Panc1 (cell line): ENCODE data around the gene PRKG1. TPM values are rescaled to one million over a fixed set of nuclear protein-coding genes. Genes with fewer than 3 reads are reported as not detected.

ENCODE experiments used
- ATAC-seq: fragments of 200-7000 bp; cut with Tn5 transposase; 2 replicates; pipeline ENCODE4 v1.9.1; 2020; ENCODE audit warnings: mild to moderate bottlenecking, moderate library complexity
- BruUV-seq: library from RNA; stranded (reverse); fragments of 400-500 nt; replicated peaks from 2 replicates; lab custom pipeline; 2021; lab: Mats Ljungman, UMichigan
- CTCF ChIA-PET: fragments of 300-600 bp; sonication (Branson Sonifier 250); formaldehyde crosslinking; loops from one replicate; lab custom pipeline; 2022; ENCODE audit warnings: antibody characterized with exemption; lab: Charles Lee
- POLR2A ChIA-PET: fragments of 300-600 bp; sonication (Branson Sonifier 250); formaldehyde crosslinking; loops from one replicate; lab custom pipeline; 2022; ENCODE audit warnings: antibody characterized with exemption; lab: Charles Lee
- DNase-seq: peaks from one replicate; pipeline ENCODE4 v3.0.0-alpha.2; 2010; ENCODE audit warnings: low read depth, low spot score
- H3K27ac ChIP-seq: 2 replicates; pipeline ENCODE4 v1.5.1; 2011; ENCODE audit warnings: mild to moderate bottlenecking, low read length, inconsistent platforms
- H3K27me3 ChIP-seq: fragments of 200-500 bp; sonication (Bioruptor generic); 2 replicates; pipeline ENCODE4 v1.6.0; 2014; ENCODE audit warnings: low read length, inconsistent platforms; ENCODE audit not compliant: control insufficient read depth, insufficient read depth
- H3K36me3 ChIP-seq: fragments of 200-500 bp; sonication (Bioruptor generic); 2 replicates; pipeline ENCODE4 v1.5.1; 2014; ENCODE audit warnings: inconsistent platforms, mild to moderate bottlenecking, low read length, moderate library complexity; ENCODE audit not compliant: control insufficient read depth, insufficient read depth
- H3K4me1 ChIP-seq: 2 replicates; pipeline ENCODE4 v1.5.1; 2011; ENCODE audit warnings: inconsistent platforms, mild to moderate bottlenecking, low read length, moderate library complexity; ENCODE audit not compliant: control insufficient read depth, insufficient read depth
- H3K4me3 ChIP-seq, 2 experiments: 2 replicates each; pipeline ENCODE4 v1.5.1; 2011 to 2012; ENCODE audit warnings: low read depth in 2 of 2, low read length in 2 of 2, mild to moderate bottlenecking in 2 of 2, inconsistent platforms in 1 of 2, moderate library complexity in 1 of 2
- H3K9me3 ChIP-seq: fragments of 200-500 bp; sonication (Bioruptor generic); 2 replicates; pipeline ENCODE4 v1.5.1; 2014; ENCODE audit warnings: low read depth, mild to moderate bottlenecking, inconsistent platforms, low read length, moderate library complexity; ENCODE audit not compliant: control insufficient read depth, insufficient read depth
- TCF7L2 ChIP-seq: IDR thresholded peaks from 2 replicates; pipeline ENCODE4 v1.6.1; 2011; ENCODE audit warnings: mild to moderate bottlenecking, low read depth, low read length, inconsistent platforms
- in situ Hi-C: cut with HindIII; loops from 2 replicates; pipeline ENCODE4 v1.10.0; 2016; ENCODE audit warnings: low sequenced_read_pairs, low pct_unique_long_range_greater_than_20kb
- intact Hi-C: fragments of 100-400 bp; cut with micrococcal nuclease; formaldehyde crosslinking; loops from one replicate; pipeline ENCODE4 v1.10.0; 2022; ENCODE audit not compliant: unreplicated experiment
- total RNA-seq: library from RNA; stranded (reverse); gene quantifications from one replicate; pipeline ENCODE4 v1.2.1, GENCODE V29; 2021; ENCODE audit not compliant: unreplicated experiment
- TF ChIP-seq, protein P1 (sequence below): fragments of 450-650 bp; IDR thresholded peaks from 2 replicates; pipeline ENCODE4 v1.5.1; 2017; ENCODE audit warnings: mild to moderate bottlenecking
- TF ChIP-seq, protein P2 (sequence below), 2 experiments: IDR thresholded peaks; 2 replicates each; pipeline ENCODE4 v1.6.1; 2011 to 2012; ENCODE audit warnings: low read depth in 2 of 2, control low read depth in 1 of 2, low read length in 1 of 2, mild to moderate bottlenecking in 1 of 2, moderate library complexity in 1 of 2; ENCODE audit not compliant: insufficient read depth in 1 of 2

Gene PRKG1
- total RNA-seq, 1 experiment from 2014 or later: 0.92 TPM

DNA sequence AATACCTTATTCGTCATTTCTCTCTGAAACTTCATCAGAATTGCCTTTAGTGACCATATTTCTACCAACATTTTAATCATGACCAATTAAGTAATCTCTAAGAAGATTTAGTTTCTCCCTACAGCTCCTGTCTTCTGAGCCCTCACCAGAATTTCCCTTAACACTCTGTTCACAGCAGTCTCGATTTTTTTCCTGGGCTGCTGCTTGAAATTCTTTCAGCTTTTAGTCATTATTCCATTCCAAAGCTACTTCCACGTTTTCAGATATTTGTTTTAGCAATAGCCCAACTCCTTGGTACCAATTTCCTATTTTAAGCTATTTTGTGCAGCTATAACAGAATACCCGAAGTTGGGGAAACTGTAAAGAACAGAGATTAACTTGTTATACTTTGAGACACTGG lies 1047.4 kb downstream of the PRKG1 start:
- intact Hi-C loops: no loop called here
- no TSS peak for BruUV-seq
- no peak for DNase-seq
- Histone ChIP-seq H3K27ac (no peak overlapping the region), H3K36me3 (no peaks in the 10 kb centered on the region), H3K27me3 (no peaks in the 10 kb centered on the region), H3K4me1 (no peaks in the 10 kb centered on the region), H3K4me3 (no peak overlapping the region), H3K9me3 (no peaks in the 10 kb centered on the region)
- POLR2A ChIA-PET: no interaction called here
- no peak for ATAC-seq
- in situ Hi-C loops: no loop called here
- TF ChIP-seq, protein P1, sequence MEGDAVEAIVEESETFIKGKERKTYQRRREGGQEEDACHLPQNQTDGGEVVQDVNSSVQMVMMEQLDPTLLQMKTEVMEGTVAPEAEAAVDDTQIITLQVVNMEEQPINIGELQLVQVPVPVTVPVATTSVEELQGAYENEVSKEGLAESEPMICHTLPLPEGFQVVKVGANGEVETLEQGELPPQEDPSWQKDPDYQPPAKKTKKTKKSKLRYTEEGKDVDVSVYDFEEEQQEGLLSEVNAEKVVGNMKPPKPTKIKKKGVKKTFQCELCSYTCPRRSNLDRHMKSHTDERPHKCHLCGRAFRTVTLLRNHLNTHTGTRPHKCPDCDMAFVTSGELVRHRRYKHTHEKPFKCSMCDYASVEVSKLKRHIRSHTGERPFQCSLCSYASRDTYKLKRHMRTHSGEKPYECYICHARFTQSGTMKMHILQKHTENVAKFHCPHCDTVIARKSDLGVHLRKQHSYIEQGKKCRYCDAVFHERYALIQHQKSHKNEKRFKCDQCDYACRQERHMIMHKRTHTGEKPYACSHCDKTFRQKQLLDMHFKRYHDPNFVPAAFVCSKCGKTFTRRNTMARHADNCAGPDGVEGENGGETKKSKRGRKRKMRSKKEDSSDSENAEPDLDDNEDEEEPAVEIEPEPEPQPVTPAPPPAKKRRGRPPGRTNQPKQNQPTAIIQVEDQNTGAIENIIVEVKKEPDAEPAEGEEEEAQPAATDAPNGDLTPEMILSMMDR: no peak
- CTCF ChIA-PET: interaction anchor here (0.5 kb wide), 1 partner anchor 1077 kb away, joined by 3 read pairs; no protein-coding TSS in a partner anchor

DNA sequence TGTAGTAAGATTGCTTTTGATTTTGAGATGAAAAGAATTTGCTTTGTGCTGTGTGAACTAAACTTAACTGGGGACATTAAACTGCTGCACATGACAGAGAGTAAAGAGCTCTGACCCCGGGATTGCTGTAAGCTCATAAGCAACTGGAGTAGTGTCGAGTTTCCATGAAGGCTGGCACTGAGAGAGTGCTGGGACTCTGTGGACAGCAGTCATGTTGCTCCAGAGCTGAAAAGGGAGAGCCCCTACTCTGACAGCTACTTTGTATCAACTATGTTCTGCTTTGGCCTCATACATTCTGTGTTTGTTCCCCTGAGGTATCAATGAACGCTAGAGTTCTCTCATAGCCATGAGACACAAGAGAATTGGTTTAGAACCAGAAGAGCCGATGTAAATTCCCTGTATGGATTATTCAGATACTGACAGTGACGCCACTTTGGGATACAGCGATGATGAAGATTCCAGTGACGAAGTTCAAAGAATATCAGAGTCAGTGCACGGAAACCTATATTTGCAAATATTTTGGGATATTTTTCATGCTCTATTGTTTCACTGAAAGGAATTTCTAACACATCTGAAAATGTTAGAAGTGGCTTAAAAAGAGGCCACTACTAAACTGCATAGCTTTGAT lies 1053.9 kb downstream of the PRKG1 start:
- CTCF ChIA-PET: no interaction called here
- POLR2A ChIA-PET: no interaction called here
- intact Hi-C loops: no loop called here
- TF ChIP-seq, protein P2, sequence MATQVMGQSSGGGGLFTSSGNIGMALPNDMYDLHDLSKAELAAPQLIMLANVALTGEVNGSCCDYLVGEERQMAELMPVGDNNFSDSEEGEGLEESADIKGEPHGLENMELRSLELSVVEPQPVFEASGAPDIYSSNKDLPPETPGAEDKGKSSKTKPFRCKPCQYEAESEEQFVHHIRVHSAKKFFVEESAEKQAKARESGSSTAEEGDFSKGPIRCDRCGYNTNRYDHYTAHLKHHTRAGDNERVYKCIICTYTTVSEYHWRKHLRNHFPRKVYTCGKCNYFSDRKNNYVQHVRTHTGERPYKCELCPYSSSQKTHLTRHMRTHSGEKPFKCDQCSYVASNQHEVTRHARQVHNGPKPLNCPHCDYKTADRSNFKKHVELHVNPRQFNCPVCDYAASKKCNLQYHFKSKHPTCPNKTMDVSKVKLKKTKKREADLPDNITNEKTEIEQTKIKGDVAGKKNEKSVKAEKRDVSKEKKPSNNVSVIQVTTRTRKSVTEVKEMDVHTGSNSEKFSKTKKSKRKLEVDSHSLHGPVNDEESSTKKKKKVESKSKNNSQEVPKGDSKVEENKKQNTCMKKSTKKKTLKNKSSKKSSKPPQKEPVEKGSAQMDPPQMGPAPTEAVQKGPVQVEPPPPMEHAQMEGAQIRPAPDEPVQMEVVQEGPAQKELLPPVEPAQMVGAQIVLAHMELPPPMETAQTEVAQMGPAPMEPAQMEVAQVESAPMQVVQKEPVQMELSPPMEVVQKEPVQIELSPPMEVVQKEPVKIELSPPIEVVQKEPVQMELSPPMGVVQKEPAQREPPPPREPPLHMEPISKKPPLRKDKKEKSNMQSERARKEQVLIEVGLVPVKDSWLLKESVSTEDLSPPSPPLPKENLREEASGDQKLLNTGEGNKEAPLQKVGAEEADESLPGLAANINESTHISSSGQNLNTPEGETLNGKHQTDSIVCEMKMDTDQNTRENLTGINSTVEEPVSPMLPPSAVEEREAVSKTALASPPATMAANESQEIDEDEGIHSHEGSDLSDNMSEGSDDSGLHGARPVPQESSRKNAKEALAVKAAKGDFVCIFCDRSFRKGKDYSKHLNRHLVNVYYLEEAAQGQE (IDR thresholded peaks at IDR 0.05; ENCODE audit: insufficient read depth in 1 of 2, low read depth in 2 of 2, low read length in 1 of 2): no peak
- TF ChIP-seq, protein P1: no peak
- no peak for TF ChIP-seq TCF7L2
- peaks cover 2% of the 10 kb centered on the region; the same call in 1 of the 2 replicates for H3K27me3 ChIP-seq
- H3K9me3 ChIP-seq: no peaks in the 10 kb centered on the region
- H3K4me1 ChIP-seq: no peaks in the 10 kb centered on the region
- ATAC-seq: no peak; the same call in 1 of the 2 replicates
- H3K27ac ChIP-seq: no peak overlapping the region
- H3K4me3 ChIP-seq: no peak overlapping the region
- BruUV-seq: no TSS peak
- DNase-seq: no peak
- H3K36me3 ChIP-seq: no peaks in the 10 kb centered on the region
- in situ Hi-C loops: no loop called here
